Osteoblast (primary cell): ENCODE data around the gene NTSR1. TPM values are rescaled to one million over a fixed set of nuclear protein-coding genes. Genes with fewer than 3 reads are reported as not detected.

Source experiments
- DNase-seq: peaks from one replicate; pipeline ENCODE4 v3.0.0; 2011; ENCODE audit warnings: low spot score, mixed read lengths; ENCODE audit not compliant: insufficient read length; ENCODE audit errors: missing footprints
- H2AFZ ChIP-seq: 2 replicates; pipeline ENCODE4 v1.6.0; 2011; ENCODE audit warnings: mild to moderate bottlenecking, low read length
- H3K27ac ChIP-seq: 2 replicates; pipeline ENCODE4 v1.5.1; 2011; ENCODE audit warnings: mild to moderate bottlenecking, low read depth, low read length, moderate library complexity
- H3K27me3 ChIP-seq: 2 replicates; pipeline ENCODE4 v1.6.0; 2012; ENCODE audit warnings: mild to moderate bottlenecking, control low read depth, inconsistent platforms, low read length, moderate library complexity; ENCODE audit not compliant: insufficient read depth
- H3K36me3 ChIP-seq: 2 replicates; pipeline ENCODE4 v1.5.1; 2011; ENCODE audit warnings: mild to moderate bottlenecking, low read length, control low read depth, moderate library complexity; ENCODE audit not compliant: insufficient read depth
- H3K4me1 ChIP-seq: 2 replicates; pipeline ENCODE4 v1.5.1; 2011; ENCODE audit warnings: mild to moderate bottlenecking, low read length, control low read depth, moderate library complexity; ENCODE audit not compliant: insufficient read depth
- H3K4me2 ChIP-seq: 2 replicates; pipeline ENCODE4 v1.6.0; 2011; ENCODE audit warnings: mild to moderate bottlenecking, low read length; ENCODE audit not compliant: insufficient read depth
- H3K4me3 ChIP-seq: fragments of 200-600 bp; sonication (generic); 3 replicates; pipeline ENCODE4 v1.5.1; 2012; ENCODE audit warnings: mild to moderate bottlenecking, low read length, inconsistent platforms; ENCODE audit not compliant: insufficient read depth
- H3K79me2 ChIP-seq: 2 replicates; pipeline ENCODE4 v1.6.0; 2012; ENCODE audit warnings: mild to moderate bottlenecking, low read length, control low read depth, inconsistent platforms; ENCODE audit not compliant: insufficient read depth
- H3K9me3 ChIP-seq: 2 replicates; pipeline ENCODE4 v1.5.1; 2011; ENCODE audit warnings: low read depth, low read length, control low read depth
- H4K20me1 ChIP-seq: 2 replicates; pipeline ENCODE4 v1.6.0; 2012; ENCODE audit warnings: mild to moderate bottlenecking, low read length, control low read depth; ENCODE audit not compliant: insufficient read depth
- total RNA-seq: library from RNA; depleted of rRNA; stranded (reverse); fragments of >200 nt; gene quantifications from 2 replicates; pipeline ENCODE4 v1.2.3, GENCODE V29; 2012
- TF ChIP-seq, protein P1 (sequence below): IDR thresholded peaks from 2 replicates; pipeline ENCODE4 v1.5.1; 2011; ENCODE audit warnings: mild to moderate bottlenecking, low read depth, low read length, moderate library complexity; ENCODE audit errors: extremely low read depth

NTSR1 gene
- total RNA-seq, 1 donor: not detected

DNA sequence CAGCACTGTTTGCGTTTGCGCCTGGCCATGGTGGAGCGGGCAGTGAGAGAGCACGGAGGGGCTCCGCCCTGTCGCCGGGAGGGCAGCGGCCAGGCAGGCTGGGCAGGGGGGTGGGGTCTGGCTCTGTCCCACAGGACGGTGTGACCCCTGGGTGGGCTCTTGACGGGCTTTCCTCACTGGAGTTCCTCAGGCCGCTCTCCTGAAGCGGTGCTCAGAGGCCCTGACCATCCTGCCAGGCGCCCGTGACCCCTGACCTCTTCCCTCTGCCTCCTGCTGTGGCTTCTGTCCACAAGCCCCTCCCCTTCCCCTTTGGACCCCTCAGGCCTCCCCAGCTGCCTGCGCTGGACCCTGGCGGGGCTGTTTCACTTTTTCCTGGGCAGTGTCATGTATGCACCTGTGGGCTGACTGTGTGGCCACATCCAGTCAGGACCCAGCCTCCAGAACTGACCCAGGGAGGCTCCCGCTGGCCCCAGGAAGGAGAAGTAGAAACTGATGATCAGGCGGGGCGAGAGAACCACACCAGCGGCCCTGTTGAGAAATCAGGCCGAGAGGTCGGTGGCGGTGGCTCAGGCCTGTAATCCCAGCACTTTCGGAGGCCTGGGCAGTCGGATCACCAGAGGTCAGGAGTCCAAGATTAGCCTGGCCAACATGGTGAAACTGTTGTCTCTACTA is 97.2 kb downstream of the NTSR1 start:
- peaks cover 33% of the 10 kb centered on the region for H3K36me3 ChIP-seq
- H3K27ac ChIP-seq: peak overlapping the region; percentile 61
- peaks cover 48% of the 10 kb centered on the region for H4K20me1 ChIP-seq
- no peak for DNase-seq
- H3K79me2 ChIP-seq: peaks cover 32% of the 10 kb centered on the region
- H3K27me3 ChIP-seq: no peaks in the 10 kb centered on the region
- H3K9me3 ChIP-seq: no peaks in the 10 kb centered on the region
- H3K4me1 ChIP-seq: peaks cover 14% of the 10 kb centered on the region
- peak overlapping the region; percentile 87 for H3K4me3 ChIP-seq
- H2AFZ ChIP-seq: peak overlapping the region; percentile 51
- TF ChIP-seq, protein P1, sequence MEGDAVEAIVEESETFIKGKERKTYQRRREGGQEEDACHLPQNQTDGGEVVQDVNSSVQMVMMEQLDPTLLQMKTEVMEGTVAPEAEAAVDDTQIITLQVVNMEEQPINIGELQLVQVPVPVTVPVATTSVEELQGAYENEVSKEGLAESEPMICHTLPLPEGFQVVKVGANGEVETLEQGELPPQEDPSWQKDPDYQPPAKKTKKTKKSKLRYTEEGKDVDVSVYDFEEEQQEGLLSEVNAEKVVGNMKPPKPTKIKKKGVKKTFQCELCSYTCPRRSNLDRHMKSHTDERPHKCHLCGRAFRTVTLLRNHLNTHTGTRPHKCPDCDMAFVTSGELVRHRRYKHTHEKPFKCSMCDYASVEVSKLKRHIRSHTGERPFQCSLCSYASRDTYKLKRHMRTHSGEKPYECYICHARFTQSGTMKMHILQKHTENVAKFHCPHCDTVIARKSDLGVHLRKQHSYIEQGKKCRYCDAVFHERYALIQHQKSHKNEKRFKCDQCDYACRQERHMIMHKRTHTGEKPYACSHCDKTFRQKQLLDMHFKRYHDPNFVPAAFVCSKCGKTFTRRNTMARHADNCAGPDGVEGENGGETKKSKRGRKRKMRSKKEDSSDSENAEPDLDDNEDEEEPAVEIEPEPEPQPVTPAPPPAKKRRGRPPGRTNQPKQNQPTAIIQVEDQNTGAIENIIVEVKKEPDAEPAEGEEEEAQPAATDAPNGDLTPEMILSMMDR: no peak
- peak overlapping the region; percentile 88 for H3K4me2 ChIP-seq

DNA sequence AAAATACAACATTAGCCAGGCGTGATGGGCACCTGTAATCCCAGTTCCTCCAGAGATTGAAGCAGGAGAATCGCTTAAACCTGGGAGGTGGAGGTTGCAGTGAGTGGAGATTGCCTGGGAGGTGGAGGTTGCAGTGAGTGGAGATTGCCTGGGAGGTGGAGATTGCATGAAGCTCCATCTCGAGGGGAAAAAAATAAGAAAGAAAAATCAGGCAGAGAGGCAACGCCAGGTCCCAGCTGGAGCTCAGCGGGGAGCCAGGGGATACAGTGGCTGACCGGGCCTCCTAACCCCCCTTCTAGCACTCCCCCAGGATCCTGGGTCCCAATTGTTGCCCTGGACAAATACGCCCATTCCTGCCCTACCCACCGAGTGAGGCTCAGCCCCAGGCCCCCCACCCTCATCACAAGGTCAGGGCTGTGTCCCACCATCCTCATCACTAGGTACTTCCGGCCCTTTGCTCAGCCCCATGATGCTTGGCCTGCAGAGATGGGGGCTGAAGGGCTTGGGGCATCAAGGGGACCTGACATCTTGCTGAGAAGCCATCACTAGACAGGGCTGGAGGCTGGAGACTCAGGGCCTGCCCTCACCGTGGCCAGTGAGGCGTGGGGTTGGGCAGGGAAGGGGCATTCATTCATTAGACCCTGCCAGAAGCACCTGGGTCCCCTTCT is 97.9 kb downstream of the NTSR1 start:
- no peaks in the 10 kb centered on the region for H3K27me3 ChIP-seq
- H3K4me2 ChIP-seq: peak overlapping the region; percentile 88
- peak overlapping the region; percentile 61 for H3K27ac ChIP-seq
- H2AFZ ChIP-seq: no peak overlapping the region
- H3K4me3 ChIP-seq: peak overlapping the region; percentile 87
- no peaks in the 10 kb centered on the region for H3K9me3 ChIP-seq
- peaks cover 35% of the 10 kb centered on the region for H3K36me3 ChIP-seq
- peaks cover 48% of the 10 kb centered on the region for H4K20me1 ChIP-seq
- peaks cover 32% of the 10 kb centered on the region for H3K79me2 ChIP-seq
- H3K4me1 ChIP-seq: peaks cover 14% of the 10 kb centered on the region
- TF ChIP-seq, protein P1: no peak
- no peak for DNase-seq

DNA sequence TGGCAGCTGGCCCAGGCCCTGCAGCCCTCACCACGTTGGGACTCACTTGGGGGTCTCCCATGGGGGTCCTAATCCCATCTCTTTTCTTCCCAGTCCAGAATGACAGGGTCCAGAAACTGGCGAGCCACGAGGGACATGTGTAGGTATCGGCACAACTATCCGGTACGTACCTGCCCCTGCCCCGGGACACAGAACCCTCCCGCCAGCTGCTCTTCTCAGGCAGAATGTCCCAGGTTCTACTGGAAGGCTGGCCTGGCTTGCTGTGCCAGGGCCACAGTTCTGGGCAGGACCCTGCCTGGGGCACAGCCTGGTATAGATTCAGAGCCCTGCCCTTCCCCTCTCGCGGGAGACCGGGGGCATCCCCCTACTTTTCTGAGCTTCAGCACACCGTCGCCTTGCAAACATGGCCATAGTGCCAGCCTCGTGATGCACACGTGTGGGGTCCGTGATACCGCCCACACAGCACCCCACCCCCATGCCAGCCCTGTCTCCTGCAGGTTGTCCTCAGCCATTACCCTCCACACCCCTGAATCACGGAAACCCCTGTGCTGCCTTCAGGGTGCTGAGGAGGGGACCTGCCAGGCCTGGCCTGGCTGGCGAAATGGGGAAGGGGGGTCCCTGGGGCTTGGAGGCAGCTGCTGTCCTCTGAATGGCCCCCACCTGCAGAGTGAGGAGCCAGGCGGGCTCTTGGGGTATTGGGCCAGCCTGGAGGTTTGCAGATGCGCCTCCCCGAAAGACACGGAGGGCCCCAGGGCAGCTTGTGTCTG is 99.0 kb downstream of the NTSR1 start:
- Histone ChIP-seq H3K79me2 (peaks cover 32% of the 10 kb centered on the region), H3K4me2 (no peak overlapping the region), H3K27ac (no peak overlapping the region), H3K4me3 (no peak overlapping the region), H3K9me3 (no peaks in the 10 kb centered on the region), H3K4me1 (peaks cover 14% of the 10 kb centered on the region), H2AFZ (no peak overlapping the region), H3K27me3 (no peaks in the 10 kb centered on the region), H3K36me3 (peaks cover 37% of the 10 kb centered on the region), H4K20me1 (peaks cover 48% of the 10 kb centered on the region)
- TF ChIP-seq, protein P1: no peak
- DNase-seq: no peak
